GM12873 (cell line): ENCODE results near the gene TBC1D1.

ENCODE experiments used
- CTCF ChIP-seq: IDR thresholded peaks from 2 replicates; pipeline ENCODE4 v1.5.1; 2012; ENCODE audit warnings: low read depth, mild to moderate bottlenecking, moderate library complexity, low read length, control low read depth; ENCODE audit not compliant: insufficient read depth; ENCODE audit errors: missing control alignments

TBC1D1 gene

GRCh38 chr4:38056011-38056685 is 165.3 kb downstream of the TBC1D1 start:
- TF ChIP-seq CTCF: no peak

- TF ChIP-seq CTCF: no peak
Measured at GRCh38 chr4:38058151-38058550, 167.3 kb downstream of the TBC1D1 start.

GRCh38 chr4:38060829-38061431 is 170.0 kb downstream of the TBC1D1 start:
- TF ChIP-seq CTCF: no peak

GRCh38 chr4:38062088-38062775 is 171.3 kb downstream of the TBC1D1 start:
- peak; percentile 85 for TF ChIP-seq CTCF

- TF ChIP-seq CTCF: no peak
Measured at GRCh38 chr4:38062776-38063097, 171.9 kb downstream of the TBC1D1 start.

- TF ChIP-seq CTCF: no peak
Measured at GRCh38 chr4:38065176-38065575, 174.3 kb downstream of the TBC1D1 start.

GRCh38 chr4:38065900-38066299 is 175.0 kb downstream of the TBC1D1 start:
- no peak for TF ChIP-seq CTCF
